GM19438 (cell line): ENCODE results near the gene CRIP2.

Experiments
- ATAC-seq: cut with Tn5 transposase; IDR thresholded peaks from one replicate; pipeline ENCODE4 v1.9.1; 2021; ENCODE audit warnings: low read depth; ENCODE audit not compliant: unreplicated experiment

CRIP2 gene

GRCh38 chr14:105460116-105460515, 14.5 kb upstream of the CRIP2 start:
- no peak for ATAC-seq

- ATAC-seq = no peak
Measured at GRCh38 chr14:105460616-105461015, 14.0 kb upstream of the CRIP2 start.

- ATAC-seq = no peak
Measured at GRCh38 chr14:105461903-105462302, 12.7 kb upstream of the CRIP2 start.

GRCh38 chr14:105464501-105464900, 10.1 kb upstream of the CRIP2 start:
- ATAC-seq = no peak

- ATAC-seq = no peak
Measured at GRCh38 chr14:105465209-105466031, 9.2 kb upstream of the CRIP2 start.

- no peak for ATAC-seq
Measured at GRCh38 chr14:105466531-105467248, 7.9 kb upstream of the CRIP2 start.

- no peak for ATAC-seq
Measured at GRCh38 chr14:105467249-105467941, 7.2 kb upstream of the CRIP2 start.

- ATAC-seq = no peak
Measured at GRCh38 chr14:105467942-105468471, 6.6 kb upstream of the CRIP2 start.

- ATAC-seq = no peak
Measured at GRCh38 chr14:105468621-105469241, 5.9 kb upstream of the CRIP2 start.

- no peak for ATAC-seq
Measured at GRCh38 chr14:105469456-105470349, 4.9 kb upstream of the CRIP2 start.

GRCh38 chr14:105470350-105471296, 4.0 kb upstream of the CRIP2 start:
- ATAC-seq = no peak

- no peak for ATAC-seq
Measured at GRCh38 chr14:105471297-105471821, 3.3 kb upstream of the CRIP2 start.

- no peak for ATAC-seq
Measured at GRCh38 chr14:105471823-105472485, 2.7 kb upstream of the CRIP2 start.

- ATAC-seq = no peak
Measured at GRCh38 chr14:105472486-105472991, 2.1 kb upstream of the CRIP2 start.

- ATAC-seq = no peak
Measured at GRCh38 chr14:105473033-105473676, 1.5 kb upstream of the CRIP2 start.

GRCh38 chr14:105473677-105474482, 741 bp upstream of the CRIP2 start:
- no peak for ATAC-seq
